Glutamatergic neuron (in vitro differentiated cells): ENCODE measurements around the gene POLR2A. TPM values are rescaled to one million over a fixed set of nuclear protein-coding genes. Genes with fewer than 3 reads are reported as not detected.

ENCODE experiments used
- DNase-seq: peaks from one replicate; pipeline ENCODE4 v3.0.0; 2022
- H3K27ac Mint-ChIP-seq: one replicate; pipeline ENCODE4 v1.8.0; 2020; ENCODE audit warnings: mild to moderate bottlenecking, mixed read lengths, inconsistent platforms; ENCODE audit not compliant: unreplicated experiment
- H3K27me3 Mint-ChIP-seq: one replicate; pipeline ENCODE4 v1.8.0; 2020; ENCODE audit warnings: mild to moderate bottlenecking, moderate library complexity, mixed read lengths, inconsistent platforms; ENCODE audit not compliant: unreplicated experiment
- H3K36me3 Mint-ChIP-seq: one replicate; pipeline ENCODE4 v1.8.0; 2020; ENCODE audit warnings: mild to moderate bottlenecking, mixed read lengths, inconsistent platforms; ENCODE audit not compliant: unreplicated experiment
- H3K4me1 Mint-ChIP-seq: one replicate; pipeline ENCODE4 v1.8.0; 2020; ENCODE audit warnings: mild to moderate bottlenecking, low read depth, mixed read lengths, inconsistent platforms; ENCODE audit not compliant: unreplicated experiment
- H3K4me3 Mint-ChIP-seq: one replicate; pipeline ENCODE4 v1.8.0; 2020; ENCODE audit warnings: mild to moderate bottlenecking, mixed read lengths, inconsistent platforms; ENCODE audit not compliant: unreplicated experiment
- H3K9me3 Mint-ChIP-seq: one replicate; pipeline ENCODE4 v1.8.0; 2020; ENCODE audit warnings: mild to moderate bottlenecking, moderate library complexity, mixed read lengths, inconsistent platforms; ENCODE audit not compliant: unreplicated experiment
- CTCF ChIP-seq: fragments of 200-600 bp; sonication (generic); IDR thresholded peaks from one replicate; pipeline ENCODE4 v1.5.0; 2021; ENCODE audit not compliant: partially characterized antibody, unreplicated experiment
- total RNA-seq: library from RNA; stranded (reverse); fragmentation: NEBNext Ultra II Directional; extraction: Animal tissue kit (Norgen Biotek cat#: 25700); gene quantifications from one replicate; pipeline ENCODE4 v1.2.1, GENCODE V29; 2021; ENCODE audit not compliant: unreplicated experiment

The POLR2A gene
- total RNA-seq, 1 donor from 2014 or later: 200 TPM

- TF ChIP-seq CTCF: no peak
- no peak overlapping the region for H3K4me3 Mint-ChIP-seq
- H3K27me3 Mint-ChIP-seq: peaks cover 2% of the 10 kb centered on the region
- no peaks in the 10 kb centered on the region for H3K36me3 Mint-ChIP-seq
- no peaks in the 10 kb centered on the region for H3K4me1 Mint-ChIP-seq
- H3K27ac Mint-ChIP-seq: no peak overlapping the region
- H3K9me3 Mint-ChIP-seq: peaks cover 3% of the 10 kb centered on the region
- no peak for DNase-seq
These were observed 29.8 kb downstream of the POLR2A start for GRCh38 chr17:7513850-7514419.

GRCh38 chr17:7515911-7516610, 31.9 kb downstream of the POLR2A start:
- H3K27ac Mint-ChIP-seq: no peak overlapping the region
- peaks cover 3% of the 10 kb centered on the region for H3K9me3 Mint-ChIP-seq
- DNase-seq: no peak
- no peaks in the 10 kb centered on the region for H3K36me3 Mint-ChIP-seq
- no peak for TF ChIP-seq CTCF
- no peaks in the 10 kb centered on the region for H3K4me1 Mint-ChIP-seq
- H3K4me3 Mint-ChIP-seq: no peak overlapping the region
- H3K27me3 Mint-ChIP-seq: no peaks in the 10 kb centered on the region

GRCh38 chr17:7523033-7523432, 38.9 kb downstream of the POLR2A start:
- no peaks in the 10 kb centered on the region for H3K4me1 Mint-ChIP-seq
- no peak overlapping the region for H3K4me3 Mint-ChIP-seq
- no peaks in the 10 kb centered on the region for H3K27me3 Mint-ChIP-seq
- H3K9me3 Mint-ChIP-seq: peaks cover 5% of the 10 kb centered on the region
- no peak overlapping the region for H3K27ac Mint-ChIP-seq
- H3K36me3 Mint-ChIP-seq: no peaks in the 10 kb centered on the region
- no peak for DNase-seq
- no peak for TF ChIP-seq CTCF

GRCh38 chr17:7528842-7529241, 44.7 kb downstream of the POLR2A start:
- TF ChIP-seq CTCF: no peak
- Mint-ChIP-seq H3K27ac (no peak overlapping the region), H3K4me1 (no peaks in the 10 kb centered on the region), H3K36me3 (peaks cover 6% of the 10 kb centered on the region), H3K4me3 (no peak overlapping the region), H3K27me3 (peaks cover 2% of the 10 kb centered on the region), H3K9me3 (peaks cover 9% of the 10 kb centered on the region)
- no peak for DNase-seq

GRCh38 chr17:7530023-7530900, 46.1 kb downstream of the POLR2A start:
- H3K4me3 Mint-ChIP-seq: no peak overlapping the region
- H3K9me3 Mint-ChIP-seq: peaks cover 7% of the 10 kb centered on the region
- no peak for TF ChIP-seq CTCF
- no peaks in the 10 kb centered on the region for H3K4me1 Mint-ChIP-seq
- H3K36me3 Mint-ChIP-seq: peaks cover 6% of the 10 kb centered on the region
- DNase-seq: no peak
- peaks cover 2% of the 10 kb centered on the region for H3K27me3 Mint-ChIP-seq
- no peak overlapping the region for H3K27ac Mint-ChIP-seq
